Femur (tissue), 1 donor: ENCODE results near the gene CCL18.
A peak's percentile ranks its signal among the peaks of the same experiment; 100 is the strongest.
"Not testable (repeated sequence)": the region's sequence is repeated elsewhere in the genome, so short reads cannot be mapped to it uniquely, and the experiment has no call there.

Source experiments
- DNase-seq: peaks from one replicate; pipeline ENCODE4 v3.0.0-alpha.2; 2017

CCL18 gene

DNA sequence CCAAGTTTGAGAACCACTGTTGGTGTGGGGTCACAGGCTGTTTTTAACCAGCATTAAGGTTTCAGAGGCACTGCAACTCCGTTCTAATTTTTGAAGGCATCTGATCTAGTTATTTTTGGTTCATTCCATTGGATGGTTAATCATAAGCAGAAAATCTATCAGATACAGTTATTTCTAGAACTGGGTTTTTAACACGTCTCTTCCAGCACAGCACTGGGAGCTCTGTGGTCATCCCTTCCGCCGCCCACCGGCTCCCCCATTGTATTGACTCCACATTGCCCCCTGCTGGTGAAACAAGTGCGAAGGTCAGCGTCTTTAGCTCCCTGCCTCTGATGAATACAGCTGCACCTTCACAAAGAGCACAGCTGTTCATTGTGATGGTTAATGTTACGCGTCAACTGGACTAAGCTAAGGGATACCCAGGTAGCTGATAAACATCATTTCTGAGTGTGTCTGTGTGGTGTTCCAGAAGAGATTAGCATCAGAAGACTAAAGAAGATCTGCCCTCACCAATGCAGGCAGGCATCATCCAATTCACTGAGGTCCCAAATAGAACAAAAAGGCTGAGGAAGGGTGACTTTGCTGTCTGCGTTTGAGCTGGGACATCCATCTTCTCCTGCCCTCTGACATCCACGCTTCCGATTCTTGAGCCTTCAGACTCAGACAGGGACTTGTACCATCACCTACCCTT, 8.5 kb downstream of the CCL18 start:
- no peak for DNase-seq

DNA sequence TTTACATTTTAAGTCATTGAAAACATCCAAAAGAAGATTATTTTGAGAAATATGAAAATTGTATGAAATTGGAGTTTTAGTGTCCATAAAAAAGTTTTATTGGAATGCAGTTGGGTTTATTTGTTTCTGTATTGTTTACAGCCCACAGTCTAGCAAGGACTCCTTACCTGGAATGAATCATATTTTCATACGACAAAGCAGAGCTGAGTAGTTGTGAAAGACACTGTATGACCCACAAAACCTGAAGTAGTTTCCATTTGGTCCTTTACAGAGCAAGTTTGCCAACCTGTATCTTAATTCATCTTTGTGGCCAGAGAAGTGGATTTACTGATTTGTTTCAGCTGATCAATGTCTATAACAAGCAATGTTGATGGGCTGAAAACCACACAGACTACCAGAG, 10.3 kb downstream of the CCL18 start:
- no peak for DNase-seq

DNA sequence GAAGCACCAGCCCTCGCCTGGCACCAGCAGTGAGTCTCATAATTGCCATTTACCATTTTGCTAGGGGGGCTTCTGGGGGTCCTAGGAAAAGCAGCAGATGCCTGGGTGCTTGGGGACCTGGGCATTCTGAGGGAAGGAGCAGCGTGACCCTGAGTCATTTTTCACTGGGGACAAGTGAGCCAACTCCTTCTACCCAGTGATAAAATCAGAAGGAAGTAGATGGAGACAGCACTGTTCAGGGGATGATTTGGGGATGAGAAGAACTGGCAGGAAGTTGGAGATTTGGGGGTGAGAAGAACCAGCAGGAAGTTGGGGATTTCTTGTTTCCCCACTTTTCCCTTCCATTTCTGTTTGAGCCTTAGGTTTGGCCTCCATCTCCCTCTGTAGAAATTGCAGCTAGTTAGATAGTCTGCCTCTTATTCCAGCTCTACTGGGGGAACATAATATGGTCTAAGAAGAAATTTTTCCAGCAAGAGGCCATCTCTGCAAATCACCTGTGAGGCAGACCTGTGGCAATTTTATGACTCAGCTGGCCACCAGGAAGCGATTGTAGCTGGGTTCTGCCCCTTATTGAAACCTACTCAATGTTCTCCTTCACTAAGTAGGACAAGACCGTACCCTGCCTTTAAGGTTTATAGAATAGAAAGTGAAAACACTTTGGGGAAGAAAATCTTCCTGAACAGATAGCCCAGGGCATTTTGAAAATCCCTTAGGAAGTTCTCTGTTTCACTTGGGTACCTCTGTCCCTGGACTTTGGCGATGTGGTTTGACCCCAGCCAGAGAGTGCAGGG, 17.8 kb downstream of the CCL18 start:
- DNase-seq, result not testable (repeated sequence)

DNA sequence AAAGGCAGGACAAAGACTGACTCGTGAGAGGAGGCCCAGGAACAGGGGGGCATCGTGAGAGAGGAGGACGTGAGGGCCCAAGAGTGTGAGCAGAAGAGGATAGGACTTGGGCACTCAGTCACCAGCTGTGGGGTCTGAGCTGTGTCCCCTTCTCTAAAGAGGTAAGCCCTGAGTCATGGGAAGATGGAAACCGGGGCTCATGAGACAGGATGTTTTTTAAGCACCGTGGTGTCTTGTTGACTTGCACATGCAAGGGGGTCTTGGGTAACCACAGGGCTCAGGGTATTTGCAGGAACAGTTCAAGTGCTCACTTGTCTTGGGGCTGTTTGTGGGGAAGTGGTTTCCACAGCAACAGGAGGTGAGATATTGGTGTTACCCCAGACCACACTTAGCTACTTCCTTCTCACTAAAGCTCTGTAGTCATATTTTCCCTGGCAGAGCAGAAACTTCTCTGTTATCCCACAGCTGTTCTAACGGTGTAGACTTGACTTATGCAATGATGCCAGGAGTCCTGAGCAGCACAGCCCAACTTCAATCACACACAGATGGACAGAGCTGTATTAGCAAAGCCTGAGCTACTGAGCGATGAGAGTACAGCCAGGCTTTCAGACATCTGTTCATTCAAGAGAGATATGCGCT, 18.5 kb downstream of the CCL18 start:
- peak; percentile 38 for DNase-seq

DNA sequence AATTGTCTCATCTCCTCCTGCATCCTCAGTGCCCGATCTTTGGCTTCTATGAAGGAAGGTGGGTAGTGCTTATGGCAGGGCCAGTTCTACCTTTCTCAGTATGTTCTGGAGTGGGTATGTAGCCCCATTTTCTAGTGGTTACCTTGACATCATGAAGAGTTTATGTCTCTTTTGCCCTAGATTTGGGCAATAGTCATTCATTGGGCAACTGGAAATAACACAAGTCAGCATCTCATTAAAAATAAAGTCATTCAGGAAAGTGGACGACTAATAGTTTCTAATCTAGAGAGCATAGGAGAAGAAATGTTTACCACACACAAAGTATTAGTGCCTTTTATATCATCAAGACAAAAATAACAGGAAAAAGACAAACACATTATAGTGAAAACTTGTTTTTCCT, 19.6 kb downstream of the CCL18 start:
- not testable (repeated sequence) for DNase-seq

DNA sequence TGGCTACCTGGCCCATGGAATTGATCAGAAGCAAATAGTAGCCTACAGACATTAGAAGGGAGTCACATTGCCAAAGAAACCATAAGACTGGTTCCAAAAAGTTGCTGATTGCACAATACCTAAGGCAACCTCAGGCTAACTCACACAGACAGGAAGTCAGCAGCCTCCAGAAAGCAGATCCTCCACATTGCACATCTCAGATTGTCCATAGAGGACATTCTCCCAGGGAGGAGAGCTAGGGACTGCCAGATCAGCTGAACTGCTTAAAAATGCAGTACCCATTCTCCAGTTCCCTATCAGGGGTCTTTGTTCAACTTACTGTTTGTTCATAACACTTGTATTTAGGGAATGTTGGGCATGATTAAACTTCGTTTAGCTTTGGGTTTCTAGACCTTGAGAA, 21.7 kb downstream of the CCL18 start:
- no peak for DNase-seq

DNA sequence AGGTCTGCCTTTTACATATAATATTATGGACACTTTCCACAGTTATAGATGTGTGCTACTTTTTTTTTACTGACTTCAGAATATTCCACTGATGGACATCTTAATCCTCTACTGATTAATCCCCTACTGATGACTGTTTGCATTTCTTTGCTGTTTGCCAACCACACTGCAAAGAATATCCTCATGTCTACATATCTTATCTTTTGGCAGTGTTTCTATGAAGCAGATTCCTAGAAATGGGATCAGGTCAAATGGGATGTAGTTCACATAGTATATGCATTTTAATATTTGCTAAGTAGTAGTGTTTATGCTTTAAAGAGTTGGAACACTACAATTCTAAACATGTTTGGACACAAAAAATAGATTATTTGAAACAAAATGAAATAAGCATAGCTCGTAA, 22.7 kb downstream of the CCL18 start:
- no peak for DNase-seq

DNA sequence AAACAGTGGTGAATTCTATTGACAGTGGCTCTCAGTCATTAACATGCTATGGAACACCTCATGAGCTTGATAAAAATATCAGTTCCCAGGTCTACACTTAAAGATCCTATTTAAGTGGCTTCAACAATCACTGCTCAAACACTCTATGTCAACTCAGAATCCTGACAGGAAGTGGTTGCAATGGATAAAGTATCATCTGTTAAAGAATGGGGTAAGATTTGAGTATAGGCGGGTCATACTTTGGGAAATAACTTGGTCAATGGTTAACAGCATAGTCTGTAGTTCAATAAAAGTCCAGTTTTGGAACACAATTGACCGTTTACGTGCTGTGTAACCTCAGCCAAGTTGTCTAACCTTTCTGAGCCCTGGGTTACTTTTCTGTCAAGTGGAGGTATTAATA, 23.4 kb downstream of the CCL18 start:
- DNase-seq, result not testable (repeated sequence)

DNA sequence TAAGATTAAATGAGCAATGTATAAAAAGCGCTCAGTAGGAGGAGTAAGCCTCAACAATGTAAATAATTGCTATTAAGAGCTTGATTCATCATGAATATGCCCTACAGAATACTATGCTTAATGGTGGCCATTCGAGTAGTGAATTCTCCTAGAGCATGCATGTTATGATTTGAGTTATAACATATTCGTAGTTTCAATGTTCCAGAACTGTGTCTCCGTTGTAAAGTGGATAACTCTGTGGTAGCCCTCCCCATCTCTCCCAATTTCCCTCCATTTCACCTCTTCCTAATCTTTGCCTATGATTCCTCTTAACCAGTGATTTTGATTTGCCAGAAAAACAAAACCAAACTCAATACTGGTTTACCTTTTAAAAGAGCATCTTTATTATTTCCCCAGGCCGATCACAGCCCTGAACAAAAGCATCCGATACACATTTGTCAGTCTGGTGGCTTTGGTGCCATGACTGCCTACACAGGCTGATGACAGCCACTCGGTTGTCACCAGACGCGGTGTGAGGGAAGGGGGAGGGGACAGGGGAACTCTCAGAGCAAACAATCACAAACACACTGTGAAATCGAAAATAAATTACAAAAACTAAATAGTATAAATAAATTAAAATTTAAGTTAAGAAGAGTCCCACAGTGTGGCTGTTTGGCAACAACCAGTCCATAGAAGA, 24.0 kb downstream of the CCL18 start:
- not testable (repeated sequence) for DNase-seq

DNA sequence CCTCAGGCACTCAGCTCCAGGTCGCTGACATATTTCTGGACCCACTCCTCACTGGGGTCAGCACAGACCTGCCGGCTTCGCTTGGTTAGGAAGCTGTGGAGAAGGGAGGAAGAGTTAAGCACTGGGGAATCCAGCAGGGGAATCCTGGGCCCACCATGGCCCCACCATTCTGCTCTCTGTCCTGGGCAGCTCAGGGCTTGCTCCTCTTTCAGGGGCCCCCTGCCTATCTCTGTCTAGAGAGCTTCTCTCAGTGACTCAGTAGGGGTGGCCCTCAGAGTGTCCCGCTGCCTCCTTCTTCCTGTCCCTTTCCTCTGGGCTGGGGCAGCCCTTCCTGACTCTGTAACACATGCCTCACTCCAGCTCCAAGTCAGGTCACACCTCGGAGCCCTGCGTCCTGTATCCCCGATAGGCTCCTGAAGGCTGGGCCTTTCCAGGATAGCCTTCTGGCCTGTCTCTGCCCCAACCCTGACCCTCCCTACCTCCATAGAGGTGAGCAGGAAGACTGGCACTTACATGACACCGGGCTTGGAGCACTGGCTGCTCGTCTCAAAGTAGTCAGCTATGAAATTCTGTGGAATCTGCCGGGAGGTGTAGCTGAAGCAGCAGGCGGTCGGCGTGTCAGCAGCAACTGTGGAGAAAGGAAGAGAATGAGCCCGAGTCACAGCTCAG, 24.7 kb downstream of the CCL18 start:
- no peak for DNase-seq

DNA sequence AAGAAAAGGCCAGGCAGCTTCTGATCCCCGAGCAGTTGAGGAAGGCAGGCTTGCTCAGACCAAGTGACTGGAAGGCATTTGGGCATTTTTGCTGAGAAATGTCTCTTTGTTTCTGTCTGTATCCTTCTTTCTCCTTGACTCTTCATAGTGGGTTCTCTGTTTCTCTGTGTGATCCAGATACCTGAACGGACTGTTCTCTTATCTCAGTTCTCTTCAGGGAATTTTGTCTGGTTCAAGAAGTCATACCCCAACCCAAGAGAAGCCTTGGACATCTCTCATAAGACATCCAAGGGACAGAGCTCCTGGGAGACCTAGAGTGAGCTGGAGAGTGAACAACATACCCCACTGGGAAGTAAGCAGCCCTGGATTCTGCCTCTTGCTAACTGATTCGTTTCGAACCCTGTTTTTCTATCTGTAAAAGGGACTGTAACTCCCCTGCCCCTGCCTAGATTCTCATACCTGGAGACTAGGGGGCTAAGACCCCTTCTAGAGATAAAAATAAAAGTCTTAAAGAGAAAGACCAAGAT, 25.3 kb downstream of the CCL18 start:
- no peak for DNase-seq

DNA sequence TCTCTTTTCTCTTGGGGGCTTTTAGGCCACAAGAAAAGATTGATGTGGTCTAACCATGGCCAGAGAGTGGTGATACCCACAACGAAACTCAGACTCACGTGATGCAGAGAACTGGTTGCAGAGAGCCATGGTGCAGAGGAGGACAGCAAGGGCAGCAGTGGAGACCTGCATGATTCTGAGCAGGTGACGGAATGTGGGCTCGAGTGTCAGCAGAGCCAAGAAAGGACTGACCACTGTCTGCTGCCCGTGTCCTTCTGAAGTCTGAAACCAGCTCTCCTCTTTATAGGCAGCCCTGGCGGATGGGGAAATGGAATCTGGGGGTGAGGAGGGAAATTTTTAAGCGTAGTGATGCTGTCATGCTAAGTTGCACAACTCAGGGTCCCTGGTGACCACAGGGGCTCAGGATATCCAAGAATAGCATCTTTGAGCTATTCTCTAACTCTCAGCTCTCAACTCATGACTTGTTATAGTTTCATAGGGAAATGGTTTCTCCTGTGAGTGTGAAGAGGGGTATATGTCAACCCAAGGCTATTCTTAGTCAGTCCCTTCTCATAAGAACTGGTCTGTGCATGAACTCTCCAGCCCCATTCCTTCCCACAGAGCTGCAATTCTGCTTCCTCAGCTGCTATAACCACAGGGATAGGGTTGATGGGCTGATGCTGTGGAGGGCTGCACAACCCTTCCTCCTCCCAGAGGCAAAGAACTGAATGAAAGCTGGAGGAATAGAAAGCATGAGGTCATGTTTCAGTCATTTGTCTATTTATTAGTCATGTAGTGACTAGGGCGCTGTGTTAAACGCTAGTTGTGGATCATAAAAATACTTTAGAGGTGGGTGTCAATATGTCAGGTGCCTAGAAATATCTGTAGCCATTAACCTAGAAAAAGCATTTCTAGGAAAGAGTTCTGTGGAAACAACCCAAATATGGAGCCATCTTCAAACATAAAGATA, 26.1 kb downstream of the CCL18 start, which contains the start of gene CCL3:
CCL3 (minus strand) TSS at position 256 of the 949 bp plus-strand sequence; CDS start at position 171, 85 bp downstream.
- peak; percentile 46 for DNase-seq

DNA sequence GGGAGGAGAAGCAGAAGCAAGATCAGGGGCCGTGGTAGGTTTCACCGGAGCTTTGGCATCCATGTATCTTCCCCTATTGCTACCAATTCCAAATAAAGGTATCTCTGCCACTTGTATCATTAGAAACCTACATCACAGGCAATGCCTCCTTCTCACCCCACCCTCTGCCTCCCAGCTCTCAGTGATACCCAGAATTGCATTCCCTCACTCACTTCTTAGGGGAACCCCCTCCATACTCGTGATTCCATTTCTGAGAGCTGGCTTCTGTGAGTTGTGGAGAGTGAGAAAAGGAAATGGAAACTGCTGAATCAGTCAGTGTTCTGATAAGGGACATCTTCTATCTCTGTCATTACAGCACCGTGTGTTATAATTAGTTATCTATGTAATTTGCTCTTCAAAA, 28.2 kb downstream of the CCL18 start:
- DNase-seq, result no peak

DNA sequence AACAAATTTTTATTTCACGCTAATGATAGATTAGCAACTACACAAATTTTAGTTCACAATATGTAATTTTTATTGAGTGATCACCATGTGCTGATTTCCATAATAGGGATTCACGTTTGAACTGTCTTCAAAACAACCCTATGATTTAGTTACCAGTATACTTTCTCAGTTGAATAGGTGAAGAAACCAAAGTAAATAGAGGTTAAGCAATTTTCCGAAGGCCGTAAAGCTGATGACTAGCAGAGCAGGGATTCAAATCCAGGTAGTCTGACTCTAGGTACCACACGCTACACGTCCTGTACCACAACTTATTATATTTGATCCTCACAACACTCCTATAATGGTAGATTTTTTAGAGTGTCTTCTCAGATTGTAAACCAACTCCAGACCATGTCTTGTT, 28.6 kb downstream of the CCL18 start:
- DNase-seq, result not testable (repeated sequence)

DNA sequence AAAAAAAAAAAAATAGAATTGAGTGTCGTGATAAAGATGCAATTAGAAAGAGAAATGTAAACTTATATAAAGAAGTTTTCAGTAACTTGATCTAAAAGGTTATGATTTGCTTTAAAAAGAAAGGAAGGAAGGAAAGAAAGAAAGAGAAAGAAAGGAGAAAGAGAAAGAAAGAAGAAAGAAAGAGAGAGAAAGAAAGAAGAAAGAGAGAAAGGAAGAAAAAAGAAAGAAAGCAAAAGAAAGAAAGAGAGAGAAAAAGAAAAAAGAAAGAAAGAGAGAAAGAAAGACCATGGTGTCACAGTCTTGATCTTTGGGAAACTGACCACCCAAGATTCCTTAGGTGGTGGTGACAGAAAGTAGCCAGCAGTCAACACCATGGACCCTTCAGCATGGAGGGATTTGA, 30.2 kb downstream of the CCL18 start:
- DNase-seq, result no peak

DNA sequence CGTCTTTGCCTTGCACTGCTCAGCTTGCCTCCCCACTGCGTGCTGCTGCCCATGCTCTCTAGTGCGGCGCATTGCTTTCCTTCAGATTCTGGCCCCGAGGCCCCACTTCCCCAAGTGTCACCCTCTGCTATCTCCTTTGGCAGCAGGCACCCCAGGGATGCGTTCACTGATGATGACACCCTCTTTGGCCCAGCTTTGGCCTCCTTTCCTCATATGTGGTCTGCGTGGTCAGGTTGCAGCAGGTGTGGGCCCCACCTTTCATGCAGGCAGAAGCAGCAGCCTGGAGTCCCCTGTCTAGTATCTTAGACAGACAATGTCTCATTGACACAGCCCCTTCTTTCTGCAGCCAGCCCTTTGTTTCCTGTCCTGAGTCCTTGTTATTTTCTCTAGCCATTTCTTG, 30.7 kb downstream of the CCL18 start:
- no peak for DNase-seq

DNA sequence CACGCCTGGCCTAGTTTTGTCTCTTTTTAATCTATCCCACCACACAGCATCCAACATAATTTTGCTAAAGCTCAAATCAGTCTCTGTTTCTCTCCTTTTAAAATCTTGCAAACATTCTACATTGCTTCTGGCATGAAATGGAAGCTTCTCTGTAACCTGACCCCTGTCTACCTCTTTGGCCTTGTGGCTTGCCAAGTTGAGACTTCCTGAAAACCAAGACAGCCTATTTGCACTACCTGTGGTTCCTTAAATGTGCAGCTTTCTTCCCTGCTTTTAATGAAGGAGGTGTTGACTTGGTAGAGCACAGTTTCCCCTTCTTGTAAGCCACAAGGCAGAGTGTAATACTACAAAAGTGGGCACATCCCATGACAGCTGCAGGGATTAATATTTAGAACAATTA, 31.9 kb downstream of the CCL18 start:
- DNase-seq, result no peak

DNA sequence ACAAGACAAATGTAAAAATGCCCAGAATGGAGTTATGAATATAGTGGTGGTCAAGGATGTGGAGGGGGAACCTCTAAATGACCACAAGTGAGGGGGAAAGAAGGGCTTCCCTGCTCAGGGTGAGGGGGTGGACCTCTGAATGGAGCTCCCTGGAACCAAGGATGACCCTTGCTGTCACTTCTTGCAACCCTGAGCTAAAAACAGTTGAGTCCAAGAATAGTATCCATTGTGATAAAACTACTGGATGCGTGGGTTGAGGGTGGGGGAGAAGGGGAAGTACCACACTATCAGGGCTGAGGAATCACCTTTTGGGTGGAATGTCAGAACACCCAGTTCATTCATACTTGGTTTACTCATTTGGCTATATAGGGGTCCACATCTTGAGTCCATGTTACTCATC, 34.9 kb downstream of the CCL18 start:
- not testable (repeated sequence) for DNase-seq

DNA sequence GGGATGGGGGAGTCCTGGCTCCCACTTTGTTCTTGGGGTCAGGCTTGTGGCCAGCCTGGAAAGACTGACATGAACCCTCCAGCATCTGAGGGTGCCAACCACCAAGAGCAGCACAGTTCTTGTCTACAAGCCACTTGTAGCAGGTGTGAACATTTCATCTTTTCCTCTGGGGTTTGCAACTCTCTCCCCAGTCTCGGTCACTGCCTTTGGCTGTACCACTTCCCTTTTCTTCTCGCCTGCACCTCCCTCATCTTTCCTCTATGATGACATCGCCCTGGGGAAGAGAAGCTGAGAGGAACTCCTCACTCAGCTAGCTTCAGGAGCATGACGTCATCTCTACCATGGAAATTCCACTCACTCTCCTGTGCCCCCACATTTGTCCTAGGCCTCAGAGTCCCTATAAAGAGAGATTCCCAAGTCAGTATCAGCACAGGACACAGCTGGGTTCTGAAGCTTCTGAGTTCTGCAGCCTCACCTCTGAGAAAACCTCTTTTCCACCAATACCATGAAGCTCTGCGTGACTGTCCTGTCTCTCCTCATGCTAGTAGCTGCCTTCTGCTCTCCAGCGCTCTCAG, 39.4 kb downstream of the CCL18 start, which contains the start of gene CCL4:
CCL4 (plus strand) TSS at position 427 of the 575 bp plus-strand sequence; CDS start at position 506, 79 bp downstream.
- DNase-seq, result not testable (repeated sequence)

DNA sequence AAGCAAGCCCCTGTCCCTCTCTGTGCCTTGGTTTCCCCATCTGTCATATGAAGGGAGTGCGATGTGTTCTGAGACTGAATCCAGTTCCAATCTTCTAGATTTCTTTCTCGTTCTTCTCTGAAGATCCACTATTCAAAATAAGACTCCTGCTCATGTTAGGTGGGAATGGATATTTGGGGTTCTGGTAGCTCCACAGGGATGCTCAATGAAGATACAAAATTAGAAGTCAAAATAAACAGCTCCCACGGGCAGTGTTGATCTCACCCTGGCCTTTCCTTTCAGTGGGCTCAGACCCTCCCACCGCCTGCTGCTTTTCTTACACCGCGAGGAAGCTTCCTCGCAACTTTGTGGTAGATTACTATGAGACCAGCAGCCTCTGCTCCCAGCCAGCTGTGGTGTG, 40.2 kb downstream of the CCL18 start:
- not testable (repeated sequence) for DNase-seq
